Effector CD4-positive, alpha-beta T cell (primary cell): ENCODE results near the gene PEAK1.
"Not testable (repeated sequence)": the region's sequence is repeated elsewhere in the genome, so short reads cannot be mapped to it uniquely, and the experiment has no call there.

ENCODE experiments used
- DNase-seq: peaks from one replicate; pipeline ENCODE4 v3.0.0-alpha.2; 2020

Gene PEAK1

DNA sequence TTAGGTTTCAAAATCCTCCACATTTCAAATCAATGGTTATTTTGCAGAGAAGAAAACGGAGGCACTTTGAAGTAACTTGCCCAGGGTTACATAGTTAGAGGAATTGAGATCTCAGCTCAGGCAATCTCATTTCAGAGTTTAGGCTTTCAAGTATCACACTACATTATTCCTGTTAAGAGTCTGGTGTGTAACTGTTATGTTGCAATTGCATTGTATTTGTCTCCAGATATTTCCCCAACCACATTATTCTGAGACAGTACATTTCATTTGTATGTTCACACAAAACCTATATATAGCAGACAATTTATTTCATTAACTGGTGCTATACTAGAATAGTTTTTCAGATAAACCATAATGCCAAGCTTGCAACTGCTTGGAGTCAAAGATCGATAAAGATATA lies 194.8 kb downstream of the PEAK1 start:
- DNase-seq: no peak

DNA sequence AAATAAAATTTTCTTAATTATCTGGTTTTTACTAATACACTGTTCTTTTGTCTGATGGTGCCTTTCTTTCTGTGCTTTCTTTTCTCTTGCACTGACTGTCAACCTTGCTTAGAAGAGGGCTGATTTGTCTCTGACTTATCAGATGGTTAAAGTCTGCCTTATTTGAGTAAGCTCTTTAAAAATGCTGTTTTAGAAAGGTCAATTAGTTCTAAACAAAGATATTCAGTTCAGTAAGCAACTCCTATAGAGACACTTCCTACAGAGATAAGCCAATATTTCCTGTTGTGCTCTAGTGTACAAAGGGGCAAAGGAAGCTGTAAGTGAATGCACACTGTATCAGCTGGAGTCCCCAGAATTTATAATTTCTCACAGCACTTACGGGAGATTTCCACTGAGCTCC lies 195.6 kb downstream of the PEAK1 start:
- DNase-seq: no peak

- DNase-seq: no peak
Observed at GRCh38 chr15:77221708-77222107, 198.2 kb downstream of the PEAK1 start.

DNA sequence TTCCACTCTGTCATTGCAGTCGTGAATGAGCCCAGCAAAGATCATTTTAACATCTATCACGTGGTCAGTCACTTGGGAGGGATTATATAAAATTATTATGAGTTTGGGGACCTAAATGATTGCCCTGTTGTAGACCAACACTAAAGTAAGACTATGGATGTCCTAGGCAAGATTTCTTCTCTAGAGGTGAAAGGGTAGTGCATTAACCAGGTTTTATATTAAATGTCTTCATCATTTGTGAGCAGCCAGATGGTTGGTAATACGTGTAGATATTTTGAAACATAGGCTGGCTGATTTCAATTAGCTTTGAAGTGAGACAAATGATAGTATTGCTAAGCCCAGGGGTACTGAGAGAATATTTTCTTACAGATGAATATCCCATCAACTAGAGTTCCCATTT lies 198.7 kb downstream of the PEAK1 start:
- DNase-seq: no peak

DNA sequence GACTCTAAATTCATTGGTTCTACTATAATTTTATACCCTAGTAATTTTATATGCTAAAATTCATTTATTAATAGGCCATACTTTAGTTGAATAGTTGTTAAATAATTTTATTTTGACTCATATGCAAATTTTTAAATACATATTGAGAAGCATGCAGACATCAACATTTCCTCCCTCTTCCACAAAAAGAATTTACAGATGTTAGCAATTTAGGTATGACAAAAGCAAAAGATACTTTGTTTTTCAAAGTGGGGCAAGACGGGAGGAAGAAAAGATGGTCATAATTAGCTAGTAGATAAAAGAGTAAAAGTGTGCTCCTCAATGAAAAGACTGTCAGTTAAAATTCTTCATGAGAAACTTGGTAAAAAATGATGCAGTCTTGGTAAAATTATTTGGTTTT lies 200.1 kb downstream of the PEAK1 start:
- no peak for DNase-seq

GRCh38 chr15:77209221-77209620 lies 210.7 kb downstream of the PEAK1 start:
- no peak for DNase-seq

DNA sequence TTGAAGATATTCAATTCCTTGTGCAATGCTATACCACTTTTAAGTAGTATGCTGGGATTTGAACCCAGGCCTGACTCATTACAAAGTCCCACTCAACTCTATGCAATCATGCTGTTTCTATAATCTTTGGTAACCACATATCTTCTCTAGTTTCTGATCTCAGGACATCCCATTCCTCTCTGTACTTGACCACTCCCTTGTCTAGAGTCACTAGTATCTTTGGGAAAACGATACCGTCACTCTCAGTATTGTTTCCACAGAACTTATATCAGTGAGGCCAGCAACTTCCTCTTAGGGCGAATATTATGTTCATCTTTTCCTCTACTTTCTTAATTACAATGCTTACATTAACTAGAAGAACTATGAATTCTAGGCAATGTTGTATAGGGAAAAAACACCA lies 211.7 kb downstream of the PEAK1 start:
- DNase-seq: no peak

- no peak for DNase-seq
Observed at GRCh38 chr15:77201665-77202064, 218.2 kb downstream of the PEAK1 start.

DNA sequence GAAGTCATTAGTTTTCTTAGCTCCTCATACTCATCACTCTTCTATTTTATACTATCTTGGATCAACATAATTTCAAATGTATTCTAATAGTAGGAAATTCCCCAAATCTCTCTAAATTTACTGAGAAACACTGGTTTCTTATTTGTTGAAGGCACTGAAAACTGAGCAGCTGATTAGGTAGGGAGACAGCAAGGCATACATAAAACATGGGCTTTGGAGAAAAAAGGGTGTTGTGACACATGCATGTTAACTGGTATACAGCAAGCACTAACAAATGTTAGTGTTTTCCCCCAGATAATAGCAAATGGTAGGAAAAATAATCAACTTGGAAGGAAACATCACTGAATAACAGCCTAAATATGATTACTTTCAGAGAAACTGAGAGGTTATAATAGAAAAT lies 223.5 kb downstream of the PEAK1 start:
- no peak for DNase-seq

- no peak for DNase-seq
Observed at GRCh38 chr15:77195586-77195985, 224.3 kb downstream of the PEAK1 start.

DNA sequence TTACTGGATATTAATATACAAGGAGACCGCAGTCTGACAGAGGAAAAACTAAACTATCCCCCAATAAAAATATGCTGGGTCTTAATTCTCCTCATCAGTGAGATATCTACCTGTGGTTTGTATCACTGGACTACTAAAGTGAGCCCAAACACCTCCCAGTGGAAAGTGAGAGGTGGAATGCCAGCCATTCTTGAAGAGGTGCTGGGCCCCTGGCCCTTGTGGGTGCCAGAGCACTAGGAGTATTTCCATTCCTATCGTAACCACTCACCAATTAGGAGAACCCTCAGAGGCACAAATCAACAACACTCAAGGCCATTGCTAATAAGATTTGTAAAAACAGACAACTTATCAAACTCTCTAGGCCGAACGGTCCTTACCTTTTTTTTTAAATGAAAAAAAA lies 227.5 kb downstream of the PEAK1 start:
- no peak for DNase-seq

GRCh38 chr15:77191230-77191834 lies 228.6 kb downstream of the PEAK1 start:
- no peak for DNase-seq

DNA sequence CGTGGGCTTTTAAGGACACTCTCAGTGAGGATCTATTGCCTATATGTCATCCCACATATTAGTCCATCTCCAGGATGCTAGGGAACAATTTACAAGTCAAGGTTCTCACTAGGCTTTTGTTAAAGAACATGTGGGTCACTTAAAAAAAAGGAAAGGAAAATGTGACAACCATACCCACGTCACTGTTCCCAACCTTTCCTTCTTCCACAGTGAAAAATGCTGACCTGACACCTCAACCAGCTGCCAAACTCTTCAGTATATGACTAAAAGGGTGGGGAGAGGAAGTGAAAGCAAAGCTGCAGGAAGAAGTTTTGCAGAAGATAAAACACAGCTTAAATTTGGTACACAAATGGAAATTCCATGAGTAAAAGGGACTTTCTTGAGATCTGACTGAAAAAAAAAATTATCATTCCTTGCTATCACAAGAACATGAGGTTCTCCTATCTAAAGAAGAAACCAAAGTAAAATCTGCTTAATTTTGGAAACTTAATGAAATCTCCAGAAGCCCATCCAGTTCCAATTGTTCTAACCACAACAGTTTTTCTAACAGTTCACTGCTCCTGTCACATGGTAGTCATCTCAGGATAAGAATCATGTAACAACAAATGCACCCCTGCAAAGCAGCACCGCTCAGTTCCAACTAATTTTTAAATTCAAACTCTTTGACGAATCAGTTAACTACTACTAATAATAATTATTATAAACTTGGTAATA lies 232.0 kb downstream of the PEAK1 start:
- no peak for DNase-seq

DNA sequence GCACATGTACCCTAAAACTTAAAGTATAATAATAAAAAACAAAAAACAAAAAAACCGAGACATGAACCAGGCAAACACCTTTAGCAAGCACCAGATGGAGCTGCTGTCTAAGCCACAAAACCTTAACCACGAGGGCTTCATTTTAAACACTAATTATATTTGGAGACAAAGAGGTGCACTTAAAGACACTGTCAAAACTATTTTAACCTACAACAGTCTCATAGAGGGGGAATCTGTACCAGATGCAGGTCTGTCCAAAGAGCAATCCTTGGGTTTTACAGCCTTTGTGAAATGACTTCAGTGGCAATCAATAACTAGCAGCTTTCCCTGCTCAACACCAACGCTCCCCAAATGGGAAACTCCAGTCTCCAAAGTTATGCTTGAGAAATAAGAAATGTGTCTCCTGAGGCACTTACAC lies 233.3 kb downstream of the PEAK1 start:
- no peak for DNase-seq

DNA sequence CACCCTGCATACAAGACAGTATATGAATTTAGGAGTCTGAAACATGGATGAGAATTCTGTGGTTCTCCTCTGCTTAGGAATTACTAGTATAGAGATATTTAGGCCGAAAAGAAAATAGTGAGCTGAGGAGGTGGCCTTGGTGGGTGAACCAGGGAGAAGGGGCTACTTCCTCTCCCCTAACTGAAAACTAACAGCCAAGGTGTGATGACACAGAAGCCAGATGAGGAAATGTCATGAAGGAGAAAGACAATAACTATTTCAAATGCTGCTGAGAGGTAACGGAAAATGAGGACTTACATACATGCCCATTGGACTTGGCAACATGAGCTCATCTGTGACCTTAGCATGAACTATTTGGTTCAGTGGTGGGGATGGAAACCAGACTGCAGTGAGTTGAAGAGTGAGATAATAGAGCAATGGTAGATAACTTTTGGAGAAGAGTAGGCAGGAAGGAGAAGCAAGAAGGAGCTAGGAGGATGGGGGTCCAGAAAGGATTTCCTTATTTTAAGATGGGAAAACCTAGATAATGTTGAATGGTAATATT lies 234.6 kb downstream of the PEAK1 start:
- DNase-seq: no peak

DNA sequence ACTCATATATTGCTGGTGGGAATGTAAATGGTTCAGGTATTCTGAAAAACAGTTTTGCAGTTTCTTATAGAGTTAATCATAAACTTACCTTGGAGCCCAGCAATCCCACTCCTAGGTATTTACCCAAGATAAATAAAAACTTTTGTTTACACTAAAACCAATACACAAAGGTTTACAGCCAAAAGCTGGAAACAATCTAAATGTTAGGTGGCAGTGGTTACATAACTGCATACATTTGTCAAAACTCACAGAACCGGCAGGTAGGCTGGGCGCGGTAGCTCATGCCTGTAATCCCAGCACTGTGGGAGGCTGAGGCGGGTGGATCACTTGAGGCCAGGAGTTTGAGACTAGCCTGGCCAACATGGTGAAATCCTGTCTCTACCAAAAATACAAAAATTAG lies 235.6 kb downstream of the PEAK1 start:
- DNase-seq: not testable (repeated sequence)

DNA sequence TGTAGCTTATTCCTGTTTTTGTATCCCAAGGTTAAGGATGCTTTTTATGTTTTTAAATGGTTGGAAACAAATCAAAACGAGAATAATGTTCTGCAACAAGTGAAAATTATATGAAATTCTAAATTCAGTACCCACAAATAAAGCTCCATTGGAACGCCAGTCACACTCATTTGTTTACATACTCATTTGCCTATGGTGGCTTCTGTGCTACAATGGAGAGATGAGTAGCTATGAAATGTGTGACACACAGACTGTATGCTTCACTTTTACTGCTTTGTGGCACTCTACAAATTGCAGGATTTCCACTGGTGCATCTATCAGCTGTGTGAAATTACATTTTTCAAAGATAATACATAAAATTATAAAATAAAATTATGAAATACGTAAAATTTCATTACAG lies 236.8 kb downstream of the PEAK1 start:
- no peak for DNase-seq

DNA sequence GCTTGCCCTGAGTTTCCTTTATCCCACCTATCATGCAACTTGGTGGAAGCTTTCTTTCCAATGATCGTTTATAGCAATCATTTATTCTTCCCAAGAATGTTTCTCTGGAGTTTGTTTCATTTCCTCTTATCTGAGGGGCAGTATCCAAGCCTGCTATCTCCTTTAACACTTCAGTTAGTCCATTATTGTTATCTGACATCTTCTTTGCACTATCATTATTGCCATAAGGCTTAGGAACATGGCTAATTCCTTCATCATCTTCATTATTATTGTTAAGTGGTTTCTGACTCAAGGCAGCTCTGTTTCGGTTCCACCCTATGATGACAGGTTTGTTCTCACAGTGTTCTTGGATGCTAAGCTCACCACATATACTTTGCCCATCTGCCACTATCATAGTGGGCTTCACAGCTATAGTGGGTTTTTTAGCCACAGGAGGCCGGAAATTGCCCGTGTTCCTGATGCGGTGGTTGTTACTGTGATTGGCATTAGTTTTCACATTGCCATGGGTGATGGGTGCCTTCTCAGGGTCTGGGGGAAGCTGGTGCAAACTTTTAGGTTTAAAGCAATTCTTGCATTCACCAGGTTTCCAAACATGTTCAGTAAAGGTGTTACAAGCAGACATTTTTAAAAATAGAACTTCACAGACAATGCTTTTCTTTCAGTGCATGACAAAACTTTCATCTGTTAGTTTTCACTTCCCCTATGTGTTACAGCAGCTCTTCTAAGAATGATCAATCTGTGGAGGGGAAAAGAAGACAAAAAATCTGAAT lies 238.4 kb downstream of the PEAK1 start:
- DNase-seq: no peak

GRCh38 chr15:77180757-77181156 lies 239.1 kb downstream of the PEAK1 start:
- no peak for DNase-seq

DNA sequence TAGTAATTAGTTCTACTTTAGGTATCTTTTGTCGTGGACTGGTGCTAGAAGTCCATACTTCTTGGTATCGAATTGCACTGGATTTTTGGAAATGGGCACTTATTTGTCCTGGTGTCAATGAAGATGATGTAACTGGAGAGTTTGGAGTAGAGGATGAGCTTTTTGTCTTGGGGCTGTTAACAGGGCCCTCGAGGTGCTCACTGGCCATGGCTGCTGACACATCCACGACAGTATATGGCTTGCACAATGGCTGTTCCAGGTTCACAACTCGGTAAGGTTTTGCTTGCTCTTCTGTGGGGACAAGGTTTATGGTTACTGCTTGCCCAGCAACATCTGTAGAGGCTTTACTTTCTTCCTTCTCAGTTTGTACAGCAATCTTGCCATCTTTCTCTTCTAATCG lies 239.6 kb downstream of the PEAK1 start:
- DNase-seq: no peak

- DNase-seq: no peak
Observed at GRCh38 chr15:77179541-77179998, 240.3 kb downstream of the PEAK1 start.

- no peak for DNase-seq
Observed at GRCh38 chr15:77178411-77178810, 241.5 kb downstream of the PEAK1 start.

DNA sequence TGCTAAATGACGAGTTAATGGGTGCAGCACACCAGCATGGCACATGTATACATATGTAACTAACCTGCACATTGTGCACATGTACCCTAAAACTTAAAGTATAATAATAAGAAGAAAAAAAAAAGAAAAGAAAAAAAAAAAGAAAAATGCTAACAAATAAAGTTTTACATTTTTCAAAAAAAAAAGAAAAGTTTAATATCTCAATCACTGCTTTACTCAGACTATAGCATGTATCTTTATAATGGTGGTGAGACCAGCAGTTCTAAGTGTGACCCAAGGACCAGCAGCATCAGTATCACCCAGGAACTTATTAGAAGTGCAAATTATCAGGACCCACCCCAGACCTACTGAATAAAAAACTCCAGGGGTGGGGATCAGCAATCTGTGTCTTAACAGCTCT lies 243.8 kb downstream of the PEAK1 start:
- not testable (repeated sequence) for DNase-seq

DNA sequence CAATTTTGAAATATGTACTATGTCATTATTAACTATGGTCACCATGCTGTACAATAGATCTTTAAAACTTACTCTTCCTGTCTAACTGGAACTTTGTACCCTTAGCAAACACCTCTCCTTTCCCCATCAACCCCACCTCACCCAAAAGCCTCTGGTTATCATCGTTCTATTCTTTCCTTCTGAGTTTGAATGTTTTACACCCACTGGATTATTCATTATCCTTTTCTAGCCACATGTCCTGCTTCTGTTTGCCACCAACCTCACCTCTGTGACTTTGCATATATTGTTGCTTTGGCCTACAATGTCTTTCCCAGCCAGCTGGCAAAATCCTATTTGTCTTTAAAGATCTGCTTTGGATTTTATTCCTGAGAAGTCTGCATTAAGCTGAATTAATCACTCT lies 246.4 kb downstream of the PEAK1 start:
- no peak for DNase-seq
